Neural cell (in vitro differentiated cells): ENCODE results near the gene BMPR2. TPM values are rescaled to one million over a fixed set of nuclear protein-coding genes. Genes with fewer than 3 reads are reported as not detected.

Experiments
- H2AFZ ChIP-seq: fragments of 200-600, 300-800 bp; sonication (generic), shearing (Covaris generic); 2 replicates; pipeline ENCODE4 v1.6.0; 2014; ENCODE audit warnings: low read depth, mild to moderate bottlenecking, antibody characterized with exemption, low read length, moderate library complexity
- H3F3A ChIP-seq: fragments of 200-600 bp; shearing (Covaris generic); 2 replicates; pipeline ENCODE4 v1.6.1; 2016; ENCODE audit warnings: mild to moderate bottlenecking, moderate library complexity, mixed read lengths, antibody characterized with exemption, low read length; ENCODE audit not compliant: insufficient read depth, poor library complexity, severe bottlenecking
- H3K27ac ChIP-seq: fragments of 200-600, 300-800 bp; sonication (generic), shearing (Covaris generic); 2 replicates; pipeline ENCODE4 v1.5.1; 2014; ENCODE audit warnings: mild to moderate bottlenecking, low read length, moderate library complexity
- H3K27me3 ChIP-seq: fragments of 300-800, 200-600 bp; sonication (generic), shearing (Covaris generic); 2 replicates; pipeline ENCODE4 v1.6.0; 2014; ENCODE audit warnings: mild to moderate bottlenecking, low read depth, low read length, moderate library complexity; ENCODE audit not compliant: insufficient read depth
- H3K36me3 ChIP-seq: fragments of 300-800, 200-600 bp; sonication (generic), shearing (Covaris generic); 2 replicates; pipeline ENCODE4 v1.5.1; 2014; ENCODE audit warnings: mild to moderate bottlenecking, antibody characterized with exemption, low read length, moderate library complexity; ENCODE audit not compliant: insufficient read depth
- H3K4me2 ChIP-seq: fragments of 300-800, 200-600 bp; sonication (generic), shearing (Covaris generic); 2 replicates; pipeline ENCODE4 v1.6.0; 2014; ENCODE audit warnings: mild to moderate bottlenecking, low read length
- H3K4me3 ChIP-seq: fragments of 300-800, 200-600 bp; sonication (generic), shearing (Covaris generic); 2 replicates; pipeline ENCODE4 v1.5.1; 2014; ENCODE audit warnings: mild to moderate bottlenecking, low read length, moderate library complexity
- H3K79me2 ChIP-seq: fragments of 200-600 bp; shearing (Covaris generic); replicated peaks from 2 replicates; pipeline ENCODE4 v1.6.0; 2014; ENCODE audit warnings: mild to moderate bottlenecking, low read length, moderate library complexity; ENCODE audit not compliant: insufficient read depth
- H3K9ac ChIP-seq: fragments of 300-800, 200-600 bp; sonication (generic), shearing (Covaris generic); 2 replicates; pipeline ENCODE4 v1.6.1; 2016; ENCODE audit warnings: mild to moderate bottlenecking, low read length, mixed read lengths
- H3K9me2 ChIP-seq: fragments of 200-600 bp; shearing (Covaris generic); 2 replicates; pipeline ENCODE4 v1.6.1; 2016; ENCODE audit warnings: mild to moderate bottlenecking, low read length, mixed read lengths; ENCODE audit not compliant: insufficient read depth
- H3K9me3 ChIP-seq: fragments of 200-600, 300-800 bp; sonication (generic), shearing (Covaris generic); 2 replicates; pipeline ENCODE4 v1.6.1; 2016; ENCODE audit warnings: mild to moderate bottlenecking, mixed run types, low read length, moderate library complexity, mixed read lengths
- H4K20me1 ChIP-seq: fragments of 200-600 bp; shearing (Covaris generic); 2 replicates; pipeline ENCODE4 v1.6.1; 2016; ENCODE audit warnings: mild to moderate bottlenecking, mixed run types; ENCODE audit not compliant: insufficient read depth
- EP300 ChIP-seq: fragments of 450-650 bp; conservative IDR thresholded peaks from 2 replicates; pipeline ENCODE4 v1.6.1; 2014; ENCODE audit warnings: antibody characterized with exemption, mild to moderate bottlenecking, moderate library complexity; ENCODE audit not compliant: poor library complexity, severe bottlenecking
- EZH2 ChIP-seq: fragments of 200-600, 300-800 bp; shearing (Covaris generic), sonication (generic); IDR thresholded peaks from 2 replicates; pipeline ENCODE4 v1.6.1; 2014; ENCODE audit warnings: antibody characterized with exemption, low read length, borderline replicate concordance, mild to moderate bottlenecking; ENCODE audit not compliant: insufficient read depth, poor library complexity, severe bottlenecking
- POLR2AphosphoS5 ChIP-seq: IDR thresholded peaks from 2 replicates; pipeline ENCODE4 v1.6.1; 2012
- RAD21 ChIP-seq: fragments of 450-650 bp; conservative IDR thresholded peaks from 2 replicates; pipeline ENCODE4 v1.6.1; 2014; ENCODE audit warnings: antibody characterized with exemption, mild to moderate bottlenecking, moderate library complexity
- REST ChIP-seq: IDR thresholded peaks from 2 replicates; pipeline ENCODE4 v1.6.1; 2012; ENCODE audit warnings: borderline replicate concordance
- TAF1 ChIP-seq: IDR thresholded peaks from 2 replicates; pipeline ENCODE4 v1.6.1; 2012; ENCODE audit warnings: low read depth
- polyA plus RNA-seq: library from polyadenylated mRNA; depleted of rRNA; stranded (reverse); fragments of >200 nt; gene quantifications from 2 replicates; pipeline ENCODE4 v1.2.3, GENCODE V29; 2014
- TF ChIP-seq, protein P1 (sequence below): fragments of 450-650 bp; IDR thresholded peaks from 2 replicates; pipeline ENCODE4 v1.5.1; 2014; ENCODE audit warnings: antibody characterized with exemption, mild to moderate bottlenecking, moderate library complexity; ENCODE audit not compliant: poor library complexity, severe bottlenecking

The BMPR2 gene
- polyA plus RNA-seq, 1 donor from 2014 or later = 18.4 TPM

DNA sequence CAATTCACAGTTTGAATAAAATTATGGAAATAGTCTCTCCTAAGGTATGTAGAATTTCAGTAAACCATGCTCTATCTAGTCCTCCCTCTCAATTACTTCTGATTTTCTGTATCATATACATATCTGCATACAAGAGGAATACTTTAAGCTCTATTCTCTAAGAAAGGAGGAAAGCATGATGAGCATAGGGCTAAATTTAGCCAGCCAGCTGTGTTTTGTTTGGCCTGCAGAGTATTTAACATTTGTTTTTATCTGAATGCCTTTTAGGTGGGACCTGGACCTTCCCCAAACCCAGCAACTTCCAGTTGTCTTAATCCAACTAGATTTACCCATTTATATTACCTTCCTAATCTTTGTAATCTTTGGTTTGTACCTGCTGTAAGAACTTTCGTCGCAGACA lies 216.4 kb downstream of the BMPR2 start:
- no peaks in the 10 kb centered on the region for H3K9me2 ChIP-seq
- H3K27ac ChIP-seq = no peak overlapping the region
- no peaks in the 10 kb centered on the region for H4K20me1 ChIP-seq
- H3K9me3 ChIP-seq = no peaks in the 10 kb centered on the region
- H3K27me3 ChIP-seq = no peaks in the 10 kb centered on the region
- no peaks in the 10 kb centered on the region for H3K79me2 ChIP-seq
- H3K9ac ChIP-seq = no peak overlapping the region
- TF ChIP-seq RAD21 = no peak
- no peak for TF ChIP-seq REST
- no peak for TF ChIP-seq TAF1
- no peak overlapping the region for H3K4me2 ChIP-seq
- no peaks in the 10 kb centered on the region for H3F3A ChIP-seq
- no peaks in the 10 kb centered on the region for H3K36me3 ChIP-seq
- H3K4me3 ChIP-seq = no peak overlapping the region
- H2AFZ ChIP-seq = no peak overlapping the region

DNA sequence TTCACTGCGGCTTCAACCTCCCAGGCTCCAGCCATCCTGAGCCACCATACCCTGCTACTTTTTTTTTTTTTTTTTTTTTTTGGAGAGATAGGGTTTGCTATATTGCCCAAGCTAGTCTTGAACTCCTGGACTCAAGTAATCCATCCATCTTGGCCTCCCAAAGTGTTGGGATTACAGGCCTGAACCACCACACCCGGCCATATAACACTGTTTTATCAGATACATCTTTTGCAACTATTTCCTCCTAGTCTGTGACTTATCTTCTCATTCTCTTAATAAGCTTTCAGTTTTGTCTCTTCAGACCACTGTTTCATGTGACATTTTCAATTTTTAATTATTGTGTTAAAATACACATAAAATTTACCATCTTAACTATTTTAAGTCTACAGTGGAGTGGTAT lies 223.0 kb downstream of the BMPR2 start:
- no peaks in the 10 kb centered on the region for H4K20me1 ChIP-seq
- no peaks in the 10 kb centered on the region for H3K36me3 ChIP-seq
- H3K4me3 ChIP-seq = no peak overlapping the region
- no peak overlapping the region for H3K4me2 ChIP-seq
- H3K9me2 ChIP-seq = no peaks in the 10 kb centered on the region
- no peaks in the 10 kb centered on the region for H3K9me3 ChIP-seq
- TF ChIP-seq RAD21 (no peak), EP300 (no peak), TAF1 (no peak), POLR2AphosphoS5 (no peak), REST (no peak), EZH2 (no peak)
- TF ChIP-seq, protein P1, sequence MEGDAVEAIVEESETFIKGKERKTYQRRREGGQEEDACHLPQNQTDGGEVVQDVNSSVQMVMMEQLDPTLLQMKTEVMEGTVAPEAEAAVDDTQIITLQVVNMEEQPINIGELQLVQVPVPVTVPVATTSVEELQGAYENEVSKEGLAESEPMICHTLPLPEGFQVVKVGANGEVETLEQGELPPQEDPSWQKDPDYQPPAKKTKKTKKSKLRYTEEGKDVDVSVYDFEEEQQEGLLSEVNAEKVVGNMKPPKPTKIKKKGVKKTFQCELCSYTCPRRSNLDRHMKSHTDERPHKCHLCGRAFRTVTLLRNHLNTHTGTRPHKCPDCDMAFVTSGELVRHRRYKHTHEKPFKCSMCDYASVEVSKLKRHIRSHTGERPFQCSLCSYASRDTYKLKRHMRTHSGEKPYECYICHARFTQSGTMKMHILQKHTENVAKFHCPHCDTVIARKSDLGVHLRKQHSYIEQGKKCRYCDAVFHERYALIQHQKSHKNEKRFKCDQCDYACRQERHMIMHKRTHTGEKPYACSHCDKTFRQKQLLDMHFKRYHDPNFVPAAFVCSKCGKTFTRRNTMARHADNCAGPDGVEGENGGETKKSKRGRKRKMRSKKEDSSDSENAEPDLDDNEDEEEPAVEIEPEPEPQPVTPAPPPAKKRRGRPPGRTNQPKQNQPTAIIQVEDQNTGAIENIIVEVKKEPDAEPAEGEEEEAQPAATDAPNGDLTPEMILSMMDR = no peak
- no peak overlapping the region for H2AFZ ChIP-seq
- H3K9ac ChIP-seq = no peak overlapping the region
- no peaks in the 10 kb centered on the region for H3K27me3 ChIP-seq
- H3K79me2 ChIP-seq = no peaks in the 10 kb centered on the region
- no peak overlapping the region for H3K27ac ChIP-seq
- H3F3A ChIP-seq = no peaks in the 10 kb centered on the region
